Loucy (cell line): ENCODE measurements around the gene CORO2B.

ENCODE experiments used
- H2AFZ ChIP-seq: fragments of 200-600 bp; sonication (generic); 2 replicates; pipeline ENCODE4 v1.6.0; 2016; ENCODE audit warnings: antibody characterized with exemption, mild to moderate bottlenecking, low read length, moderate library complexity
- H3F3A ChIP-seq: fragments of 200-600 bp; 2 replicates; pipeline ENCODE4 v1.6.0; 2016; ENCODE audit warnings: antibody characterized with exemption, low read depth, mild to moderate bottlenecking
- H3K27me3 ChIP-seq: fragments of 200-600 bp; sonication (generic); 2 replicates; pipeline ENCODE4 v1.6.1; 2014; ENCODE audit warnings: low read length, mild to moderate bottlenecking; ENCODE audit not compliant: insufficient read depth, poor library complexity, severe bottlenecking
- H3K36me3 ChIP-seq: fragments of 200-600 bp; sonication (generic); 2 replicates; pipeline ENCODE4 v1.6.1; 2016; ENCODE audit warnings: low read length; ENCODE audit not compliant: insufficient read depth
- H3K4me1 ChIP-seq: fragments of 200-600 bp; sonication (generic); 2 replicates; pipeline ENCODE4 v1.5.1; 2014; ENCODE audit warnings: low read length, mild to moderate bottlenecking; ENCODE audit not compliant: insufficient read depth, poor library complexity, severe bottlenecking
- H3K4me2 ChIP-seq: fragments of 200-600 bp; sonication (generic); 2 replicates; pipeline ENCODE4 v1.6.0; 2014; ENCODE audit warnings: antibody characterized with exemption, low read length, low read depth, mild to moderate bottlenecking; ENCODE audit not compliant: poor library complexity, severe bottlenecking
- H3K4me3 ChIP-seq: fragments of 200-600 bp; sonication (generic); 2 replicates; pipeline ENCODE4 v1.5.1; 2014; ENCODE audit warnings: low read length, mild to moderate bottlenecking, mixed read lengths; ENCODE audit not compliant: poor library complexity, severe bottlenecking
- H3K79me2 ChIP-seq: fragments of 200-600 bp; sonication (generic); 2 replicates; pipeline ENCODE4 v1.6.1; 2014; ENCODE audit warnings: low read length; ENCODE audit not compliant: insufficient read depth
- H3K9ac ChIP-seq: fragments of 200-600 bp; sonication (generic); 2 replicates; pipeline ENCODE4 v1.6.0; 2014; ENCODE audit warnings: mild to moderate bottlenecking, low read depth, low read length, moderate library complexity; ENCODE audit not compliant: poor library complexity, severe bottlenecking
- H3K9me2 ChIP-seq: fragments of 200-600 bp; sonication (generic); replicated peaks from 2 replicates; pipeline ENCODE4 v1.6.1; 2016; ENCODE audit warnings: low read depth, low read length, mixed read lengths
- H3K9me3 ChIP-seq: fragments of 200-600 bp; sonication (generic); 2 replicates; pipeline ENCODE4 v1.6.1; 2014; ENCODE audit warnings: mild to moderate bottlenecking, antibody characterized with exemption, low read length, low read depth; ENCODE audit not compliant: insufficient read depth
- H4K20me1 ChIP-seq: fragments of 200-600 bp; sonication (generic); 2 replicates; pipeline ENCODE4 v1.6.0; 2014; ENCODE audit warnings: antibody characterized with exemption, low read length, mild to moderate bottlenecking; ENCODE audit not compliant: insufficient read depth, poor library complexity, severe bottlenecking
- CTCF ChIP-seq: fragments of 200-600 bp; sonication (generic); conservative IDR thresholded peaks from 2 replicates; pipeline ENCODE4 v1.5.1; 2014; ENCODE audit warnings: mild to moderate bottlenecking, antibody characterized with exemption, low read length
- EZH2phosphoT487 ChIP-seq: fragments of 200-600 bp; IDR thresholded peaks from 2 replicates; pipeline ENCODE4 v1.6.1; 2018; ENCODE audit warnings: antibody characterized with exemption, mild to moderate bottlenecking, moderate library complexity, borderline replicate concordance

Gene CORO2B

GRCh38 chr15:68538311-68538710 lies 40.5 kb upstream of the CORO2B start:
- Histone ChIP-seq H4K20me1 (no peaks in the 10 kb centered on the region), H3F3A (no peaks in the 10 kb centered on the region), H3K4me2 (no peak overlapping the region), H3K79me2 (no peaks in the 10 kb centered on the region), H3K4me3 (no peak overlapping the region), H3K9me3 (no peaks in the 10 kb centered on the region), H3K4me1 (no peaks in the 10 kb centered on the region), H3K9me2 (no peaks in the 10 kb centered on the region), H2AFZ (no peak overlapping the region), H3K36me3 (no peaks in the 10 kb centered on the region), H3K27me3 (no peaks in the 10 kb centered on the region), H3K9ac (no peak overlapping the region)
- TF ChIP-seq CTCF (no peak), EZH2phosphoT487 (no peak)

- no peak overlapping the region for H3K9ac ChIP-seq
- TF ChIP-seq CTCF (no peak), EZH2phosphoT487 (no peak)
These were observed 37.0 kb upstream of the CORO2B start for GRCh38 chr15:68541743-68542142.

GRCh38 chr15:68542348-68542747 lies 36.4 kb upstream of the CORO2B start:
- H3K4me3 ChIP-seq, result no peak overlapping the region
- H2AFZ ChIP-seq, result no peak overlapping the region
- H3F3A ChIP-seq, result no peaks in the 10 kb centered on the region
- H3K79me2 ChIP-seq, result no peaks in the 10 kb centered on the region
- no peaks in the 10 kb centered on the region for H3K4me1 ChIP-seq
- H3K27me3 ChIP-seq, result no peaks in the 10 kb centered on the region
- TF ChIP-seq EZH2phosphoT487 (no peak), CTCF (no peak)
- no peaks in the 10 kb centered on the region for H3K36me3 ChIP-seq
- H3K9ac ChIP-seq, result no peak overlapping the region
- H3K9me3 ChIP-seq, result no peaks in the 10 kb centered on the region
- no peak overlapping the region for H3K4me2 ChIP-seq
- H4K20me1 ChIP-seq, result no peaks in the 10 kb centered on the region
- no peaks in the 10 kb centered on the region for H3K9me2 ChIP-seq

More at GRCh38 chr15:68541743-68542142, 37.0 kb upstream of the CORO2B start:
- H3K4me2 ChIP-seq, result no peak overlapping the region
- H4K20me1 ChIP-seq, result no peaks in the 10 kb centered on the region
- H3F3A ChIP-seq, result no peaks in the 10 kb centered on the region
- no peak overlapping the region for H2AFZ ChIP-seq
- no peaks in the 10 kb centered on the region for H3K9me2 ChIP-seq
- H3K36me3 ChIP-seq, result no peaks in the 10 kb centered on the region
- H3K9me3 ChIP-seq, result no peaks in the 10 kb centered on the region
- no peaks in the 10 kb centered on the region for H3K79me2 ChIP-seq
- H3K27me3 ChIP-seq, result no peaks in the 10 kb centered on the region
- H3K4me1 ChIP-seq, result no peaks in the 10 kb centered on the region
- H3K4me3 ChIP-seq, result no peak overlapping the region
